NCI-H2107 treated with DMSO at 0.1 percent for 48 hours (cell line): ENCODE data around the gene TOR4A.
A peak's percentile ranks its signal among the peaks of the same experiment; 100 is the strongest.
"Not testable (repeated sequence)": the region's sequence is repeated elsewhere in the genome, so short reads cannot be mapped to it uniquely, and the experiment has no call there.

Experiments used
- DNase-seq: peaks from one replicate; lab custom pipeline; 2025; ENCODE audit not compliant: unreplicated experiment; lab: John Stamatoyannopoulos, UW

The TOR4A gene

GRCh38 chr9:137237759-137238726, 39.5 kb upstream of the TOR4A start:
- peak; percentile 95 for DNase-seq

- not testable (repeated sequence) for DNase-seq
These were observed 37.9 kb upstream of the TOR4A start for GRCh38 chr9:137239541-137240200.

- DNase-seq, result no peak
These were observed 37.1 kb upstream of the TOR4A start for GRCh38 chr9:137240318-137240840.

GRCh38 chr9:137240841-137241489, 36.6 kb upstream of the TOR4A start, which contains the start of gene TUBB4B:
TUBB4B (plus strand) TSS chr9:137241287; CDS start chr9:137241361, 74 bp downstream.
- DNase-seq, result peak; percentile 100

GRCh38 chr9:137241490-137242268, 35.8 kb upstream of the TOR4A start:
- no peak for DNase-seq

- DNase-seq, result no peak
These were observed 35.0 kb upstream of the TOR4A start for GRCh38 chr9:137242269-137243203.

- not testable (repeated sequence) for DNase-seq
These were observed 34.3 kb upstream of the TOR4A start for GRCh38 chr9:137243266-137243625.

GRCh38 chr9:137243626-137244485, 33.7 kb upstream of the TOR4A start:
- DNase-seq, result no peak

- peak; percentile 57 for DNase-seq
These were observed 32.8 kb upstream of the TOR4A start for GRCh38 chr9:137244486-137245449.

- no peak for DNase-seq
These were observed 31.8 kb upstream of the TOR4A start for GRCh38 chr9:137245450-137246421.

GRCh38 chr9:137247135-137247915, 30.2 kb upstream of the TOR4A start:
- peak; percentile 73 for DNase-seq

GRCh38 chr9:137247916-137248175, 29.7 kb upstream of the TOR4A start:
- DNase-seq, result no peak

GRCh38 chr9:137250329-137251193, 27.0 kb upstream of the TOR4A start:
- no peak for DNase-seq

GRCh38 chr9:137251194-137251461, 26.4 kb upstream of the TOR4A start, which contains the start of gene STPG3:
STPG3 (plus strand) TSS chr9:137251286; CDS start chr9:137251287, 1 bp downstream.
- DNase-seq, result no peak
